ENCODE measurements around the gene FLNC. TPM values are rescaled to one million over a fixed set of nuclear protein-coding genes. Genes with fewer than 3 reads are reported as not detected.

FLNC gene
- total RNA-seq, 1 experiment from 2014 or later = 6.7 TPM

- no peak for DNase-seq (ENCODE audit: low read depth)
Measured at GRCh38 chr7:128861957-128862570, 31.9 kb downstream of the FLNC start.

- peak; percentile 94 for DNase-seq (ENCODE audit: low read depth)
Measured at GRCh38 chr7:128862571-128863432, 32.6 kb downstream of the FLNC start, which contains the start of gene ATP6V1F. TSS of gene ATP6V1F (plus strand) at chr7:128862856. CDS start at chr7:128862905, 49 bp downstream.

GRCh38 chr7:128863433-128863989 is 33.3 kb downstream of the FLNC start:
- DNase-seq (ENCODE audit: low read depth) = peak; percentile 66

GRCh38 chr7:128865303-128865702 is 35.1 kb downstream of the FLNC start:
- no peak for DNase-seq (ENCODE audit: low read depth)

GRCh38 chr7:128865996-128866877 is 36.0 kb downstream of the FLNC start:
- no peak for DNase-seq (ENCODE audit: low read depth)

- no peak for DNase-seq (ENCODE audit: low read depth)
Measured at GRCh38 chr7:128867241-128867640, 37.0 kb downstream of the FLNC start.

- DNase-seq (ENCODE audit: low read depth) = no peak
Measured at GRCh38 chr7:128867842-128868623, 37.8 kb downstream of the FLNC start.

- no peak for DNase-seq (ENCODE audit: low read depth)
Measured at GRCh38 chr7:128868624-128869137, 38.5 kb downstream of the FLNC start.

- DNase-seq (ENCODE audit: low read depth) = peak; percentile 35
Measured at GRCh38 chr7:128869138-128869943, 39.1 kb downstream of the FLNC start.

- DNase-seq (ENCODE audit: low read depth) = no peak
Measured at GRCh38 chr7:128869944-128870285, 39.7 kb downstream of the FLNC start.

- DNase-seq (ENCODE audit: low read depth) = no peak
Measured at GRCh38 chr7:128871050-128871449, 40.8 kb downstream of the FLNC start.

GRCh38 chr7:128872394-128872824 is 42.2 kb downstream of the FLNC start:
- peak; percentile 19 for DNase-seq (ENCODE audit: low read depth)

- DNase-seq (ENCODE audit: low read depth) = no peak
Measured at GRCh38 chr7:128873234-128873633, 43.0 kb downstream of the FLNC start.

GRCh38 chr7:128874140-128875031 is 44.2 kb downstream of the FLNC start:
- DNase-seq (ENCODE audit: low read depth) = no peak

GRCh38 chr7:128875523-128875948 is 45.3 kb downstream of the FLNC start:
- no peak for DNase-seq (ENCODE audit: low read depth)

- DNase-seq (ENCODE audit: low read depth) = no peak
Measured at GRCh38 chr7:128876127-128876526, 45.9 kb downstream of the FLNC start.

GRCh38 chr7:128876586-128876977 is 46.4 kb downstream of the FLNC start:
- no peak for DNase-seq (ENCODE audit: low read depth)

GRCh38 chr7:128876978-128877755 is 47.0 kb downstream of the FLNC start:
- no peak for DNase-seq (ENCODE audit: low read depth)

All from RPMI7951 (cell line).